Astrocyte (in vitro differentiated cells and primary cell): ENCODE measurements around the gene RECK. TPM values are rescaled to one million over a fixed set of nuclear protein-coding genes. Genes with fewer than 3 reads are reported as not detected.

Experiments
- DNase-seq: peaks from one replicate; pipeline ENCODE4 v3.0.0-alpha.2; 2010; ENCODE audit warnings: low read depth
- FAIRE-seq: peaks from 2 replicates; lab custom pipeline; 2011; peaks lifted over from hg19 to GRCh38; lab: Jason Lieb, UNC
- H2AFZ ChIP-seq: 2 replicates; pipeline ENCODE4 v1.6.0; 2012; ENCODE audit warnings: low read depth, low read length, inconsistent platforms
- H3K27ac ChIP-seq: 2 replicates; pipeline ENCODE4 v1.5.1; 2011; ENCODE audit warnings: low read depth, low read length, inconsistent platforms
- H3K27me3 ChIP-seq: 2 replicates; pipeline ENCODE4 v1.6.0; 2011; ENCODE audit warnings: low read length, inconsistent platforms; ENCODE audit not compliant: insufficient read depth
- H3K36me3 ChIP-seq: 2 replicates; pipeline ENCODE4 v1.5.1; 2011; ENCODE audit warnings: low read length, inconsistent platforms; ENCODE audit not compliant: insufficient read depth
- H3K4me1 ChIP-seq: 2 replicates; pipeline ENCODE4 v1.5.1; 2011; ENCODE audit warnings: low read length, inconsistent platforms; ENCODE audit not compliant: insufficient read depth
- H3K4me2 ChIP-seq: 2 replicates; pipeline ENCODE4 v1.6.0; 2012; ENCODE audit warnings: low read length, inconsistent platforms
- H3K4me3 ChIP-seq: 2 replicates; pipeline ENCODE4 v1.5.1; 2011; ENCODE audit warnings: low read depth, mild to moderate bottlenecking, low read length, inconsistent platforms; ENCODE audit not compliant: insufficient read depth
- H3K79me2 ChIP-seq: 2 replicates; pipeline ENCODE4 v1.6.0; 2012; ENCODE audit warnings: mild to moderate bottlenecking, low read length, inconsistent platforms; ENCODE audit not compliant: insufficient read depth
- H3K9ac ChIP-seq: 2 replicates; pipeline ENCODE4 v1.6.0; 2012; ENCODE audit warnings: mild to moderate bottlenecking, low read length, inconsistent platforms
- H3K9me3 ChIP-seq: 2 replicates; pipeline ENCODE4 v1.5.1; 2012; ENCODE audit warnings: low read depth, mild to moderate bottlenecking, low read length, inconsistent platforms; ENCODE audit not compliant: insufficient read depth
- H4K20me1 ChIP-seq: 2 replicates; pipeline ENCODE4 v1.6.0; 2012; ENCODE audit warnings: low read length, inconsistent platforms; ENCODE audit not compliant: insufficient read depth
- H3K27ac Mint-ChIP-seq: one replicate; pipeline ENCODE4 v1.8.0; 2021; ENCODE audit warnings: mild to moderate bottlenecking, mixed read lengths; ENCODE audit not compliant: unreplicated experiment
- H3K27me3 Mint-ChIP-seq: one replicate; pipeline ENCODE4 v1.8.0; 2021; ENCODE audit warnings: low read depth, mixed read lengths; ENCODE audit not compliant: unreplicated experiment
- H3K36me3 Mint-ChIP-seq: one replicate; pipeline ENCODE4 v1.8.0; 2021; ENCODE audit warnings: low read depth, mixed read lengths; ENCODE audit not compliant: unreplicated experiment
- H3K4me1 Mint-ChIP-seq: one replicate; pipeline ENCODE4 v1.8.0; 2021; ENCODE audit warnings: low read depth, mixed read lengths; ENCODE audit not compliant: unreplicated experiment
- H3K4me3 Mint-ChIP-seq: one replicate; pipeline ENCODE4 v1.8.0; 2021; ENCODE audit warnings: mild to moderate bottlenecking, moderate library complexity, mixed read lengths; ENCODE audit not compliant: unreplicated experiment
- H3K9me3 Mint-ChIP-seq: one replicate; pipeline ENCODE4 v1.8.0; 2021; ENCODE audit warnings: mild to moderate bottlenecking, mixed read lengths; ENCODE audit not compliant: unreplicated experiment
- CTCF ChIP-seq: IDR thresholded peaks from 2 replicates; pipeline ENCODE4 v1.5.1; 2011; ENCODE audit warnings: low read depth, mild to moderate bottlenecking, inconsistent platforms, low read length, moderate library complexity; ENCODE audit not compliant: insufficient read depth
- EZH2 ChIP-seq: IDR thresholded peaks from 2 replicates; pipeline ENCODE4 v1.6.1; 2012; ENCODE audit warnings: mild to moderate bottlenecking, low read length, inconsistent platforms; ENCODE audit not compliant: insufficient read depth
- total RNA-seq: library from RNA; stranded (reverse); gene quantifications from 2 replicates; pipeline ENCODE4 v1.2.1, GENCODE V29; 2021

The RECK gene
- total RNA-seq, 1 donor from 2014 or later, result 21.6 TPM

- FAIRE-seq (no peak), DNase-seq (no peak)
- Histone ChIP-seq H3K4me3 (peak overlapping the region; percentile 83), H3K27me3 (no peaks in the 10 kb centered on the region), H3K9ac (peak overlapping the region; percentile 84), H3K4me2 (peak overlapping the region; percentile 99), H3K27ac (no peak overlapping the region), H3K4me1 (peaks cover 26% of the 10 kb centered on the region), H2AFZ (peak overlapping the region; percentile 81), H3K79me2 (peaks cover 48% of the 10 kb centered on the region), H3K36me3 (no peaks in the 10 kb centered on the region), H4K20me1 (peaks cover 57% of the 10 kb centered on the region), H3K9me3 (no peaks in the 10 kb centered on the region)
- H3K27ac Mint-ChIP-seq, result peak overlapping the region; percentile 86
- peaks cover 48% of the 10 kb centered on the region for H3K4me1 Mint-ChIP-seq
- TF ChIP-seq EZH2, result no peak
- no peak for TF ChIP-seq CTCF
- no peaks in the 10 kb centered on the region for H3K27me3 Mint-ChIP-seq
- H3K4me3 Mint-ChIP-seq, result peak overlapping the region; percentile 96
- H3K36me3 Mint-ChIP-seq, result peaks cover 15% of the 10 kb centered on the region
- peaks cover 2% of the 10 kb centered on the region for H3K9me3 Mint-ChIP-seq
Measured at GRCh38 chr9:36137392-36138004, 100.8 kb downstream of the RECK start.

- Histone ChIP-seq H3K4me1 (peaks cover 26% of the 10 kb centered on the region), H3K79me2 (peaks cover 54% of the 10 kb centered on the region), H3K4me3 (no peak overlapping the region), H3K36me3 (no peaks in the 10 kb centered on the region), H3K9ac (no peak overlapping the region), H3K27me3 (no peaks in the 10 kb centered on the region), H2AFZ (no peak overlapping the region), H3K4me2 (peak overlapping the region; percentile 99), H3K9me3 (no peaks in the 10 kb centered on the region), H4K20me1 (peaks cover 62% of the 10 kb centered on the region), H3K27ac (no peak overlapping the region)
- FAIRE-seq (no peak), DNase-seq (no peak)
- Mint-ChIP-seq H3K36me3 (peaks cover 23% of the 10 kb centered on the region), H3K4me3 (peak overlapping the region; percentile 96), H3K9me3 (peaks cover 2% of the 10 kb centered on the region), H3K27ac (no peak overlapping the region), H3K27me3 (no peaks in the 10 kb centered on the region), H3K4me1 (peaks cover 55% of the 10 kb centered on the region)
- TF ChIP-seq EZH2 (no peak), CTCF (no peak)
Measured at GRCh38 chr9:36138496-36138895, 101.8 kb downstream of the RECK start.

- TF ChIP-seq EZH2 (no peak), CTCF (no peak)
- no peaks in the 10 kb centered on the region for H3K27me3 ChIP-seq
- H3K27me3 Mint-ChIP-seq, result no peaks in the 10 kb centered on the region
- no peak overlapping the region for H3K27ac ChIP-seq
- no peaks in the 10 kb centered on the region for H3K36me3 ChIP-seq
- peaks cover 58% of the 10 kb centered on the region for H3K4me1 Mint-ChIP-seq
- H3K27ac Mint-ChIP-seq, result no peak overlapping the region
- DNase-seq (no peak), FAIRE-seq (no peak)
- no peak overlapping the region for H3K4me3 ChIP-seq
- H3K9ac ChIP-seq, result no peak overlapping the region
- no peaks in the 10 kb centered on the region for H3K9me3 ChIP-seq
- peaks cover 26% of the 10 kb centered on the region for H3K4me1 ChIP-seq
- peak overlapping the region; percentile 96 for H3K4me3 Mint-ChIP-seq
- peaks cover 2% of the 10 kb centered on the region for H3K9me3 Mint-ChIP-seq
- H3K36me3 Mint-ChIP-seq, result peaks cover 27% of the 10 kb centered on the region
- H3K79me2 ChIP-seq, result peaks cover 58% of the 10 kb centered on the region
- no peak overlapping the region for H2AFZ ChIP-seq
- H4K20me1 ChIP-seq, result peaks cover 65% of the 10 kb centered on the region
- H3K4me2 ChIP-seq, result peak overlapping the region; percentile 99
Measured at GRCh38 chr9:36138901-36139300, 102.2 kb downstream of the RECK start.
